Thyroid gland (tissue), 4 donors: ENCODE data around the gene HDDC3.

Source experiments
- POLR2A ChIP-seq, 2 donors: fragments of 450-650 bp; IDR thresholded peaks; one replicate each; pipeline ENCODE4 v1.6.1; 2017; ENCODE audit warnings: antibody characterized with exemption in 2 of 2, mild to moderate bottlenecking in 2 of 2, moderate library complexity in 1 of 2
- TF ChIP-seq, protein P1 (sequence below), 6 experiments: fragments of 200-600 bp in 3 of 6; fragments of 450-650 bp in 3 of 6; sonication (generic) in 3 of 6; IDR thresholded peaks; one replicate each; pipeline ENCODE4 v1.5.1; 2016 to 2019; ENCODE audit warnings: antibody characterized with exemption in 6 of 6, mild to moderate bottlenecking in 2 of 6, inconsistent platforms in 1 of 6, moderate library complexity in 1 of 6

DNA sequence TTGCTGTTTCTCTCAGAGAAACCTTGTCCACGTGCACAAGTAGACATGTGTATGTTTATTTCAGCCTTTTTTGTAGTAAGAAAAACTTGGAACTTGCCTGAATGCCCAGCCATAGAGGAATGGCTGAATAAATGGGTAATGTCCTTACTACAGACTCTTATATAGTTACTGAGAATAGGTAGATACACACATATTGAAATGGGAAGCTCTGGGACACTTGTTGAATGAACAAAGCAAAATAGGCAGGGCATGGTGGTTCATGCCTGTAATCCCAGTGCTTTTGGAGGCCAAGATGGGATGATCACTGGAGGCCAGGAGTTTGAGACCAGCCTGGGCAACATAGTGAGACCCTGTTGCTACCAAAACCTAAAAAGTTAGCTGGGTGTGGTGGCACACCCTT is 4.5 kb upstream of the HDDC3 start:
- TF ChIP-seq, protein P1, sequence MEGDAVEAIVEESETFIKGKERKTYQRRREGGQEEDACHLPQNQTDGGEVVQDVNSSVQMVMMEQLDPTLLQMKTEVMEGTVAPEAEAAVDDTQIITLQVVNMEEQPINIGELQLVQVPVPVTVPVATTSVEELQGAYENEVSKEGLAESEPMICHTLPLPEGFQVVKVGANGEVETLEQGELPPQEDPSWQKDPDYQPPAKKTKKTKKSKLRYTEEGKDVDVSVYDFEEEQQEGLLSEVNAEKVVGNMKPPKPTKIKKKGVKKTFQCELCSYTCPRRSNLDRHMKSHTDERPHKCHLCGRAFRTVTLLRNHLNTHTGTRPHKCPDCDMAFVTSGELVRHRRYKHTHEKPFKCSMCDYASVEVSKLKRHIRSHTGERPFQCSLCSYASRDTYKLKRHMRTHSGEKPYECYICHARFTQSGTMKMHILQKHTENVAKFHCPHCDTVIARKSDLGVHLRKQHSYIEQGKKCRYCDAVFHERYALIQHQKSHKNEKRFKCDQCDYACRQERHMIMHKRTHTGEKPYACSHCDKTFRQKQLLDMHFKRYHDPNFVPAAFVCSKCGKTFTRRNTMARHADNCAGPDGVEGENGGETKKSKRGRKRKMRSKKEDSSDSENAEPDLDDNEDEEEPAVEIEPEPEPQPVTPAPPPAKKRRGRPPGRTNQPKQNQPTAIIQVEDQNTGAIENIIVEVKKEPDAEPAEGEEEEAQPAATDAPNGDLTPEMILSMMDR (IDR thresholded peaks at IDR 0.05): no peak
- no peak for TF ChIP-seq POLR2A (IDR thresholded peaks at IDR 0.05)
